ENCODE results near the gene EPHA1. TPM values are rescaled to one million over a fixed set of nuclear protein-coding genes. Genes with fewer than 3 reads are reported as not detected.

EPHA1 gene
- total RNA-seq, 1 donor = not detected

GRCh38 chr7:143361552-143362130, 47.0 kb downstream of the EPHA1 start:
- DNase-seq (ENCODE audit: low read depth) = no peak
- H3K4me3 ChIP-seq (ENCODE audit: low read depth, low read length) = peak overlapping the region; percentile 67
- no peak for TF ChIP-seq CTCF (IDR thresholded peaks at IDR 0.05; ENCODE audit: insufficient read depth, low read length)

DNA sequence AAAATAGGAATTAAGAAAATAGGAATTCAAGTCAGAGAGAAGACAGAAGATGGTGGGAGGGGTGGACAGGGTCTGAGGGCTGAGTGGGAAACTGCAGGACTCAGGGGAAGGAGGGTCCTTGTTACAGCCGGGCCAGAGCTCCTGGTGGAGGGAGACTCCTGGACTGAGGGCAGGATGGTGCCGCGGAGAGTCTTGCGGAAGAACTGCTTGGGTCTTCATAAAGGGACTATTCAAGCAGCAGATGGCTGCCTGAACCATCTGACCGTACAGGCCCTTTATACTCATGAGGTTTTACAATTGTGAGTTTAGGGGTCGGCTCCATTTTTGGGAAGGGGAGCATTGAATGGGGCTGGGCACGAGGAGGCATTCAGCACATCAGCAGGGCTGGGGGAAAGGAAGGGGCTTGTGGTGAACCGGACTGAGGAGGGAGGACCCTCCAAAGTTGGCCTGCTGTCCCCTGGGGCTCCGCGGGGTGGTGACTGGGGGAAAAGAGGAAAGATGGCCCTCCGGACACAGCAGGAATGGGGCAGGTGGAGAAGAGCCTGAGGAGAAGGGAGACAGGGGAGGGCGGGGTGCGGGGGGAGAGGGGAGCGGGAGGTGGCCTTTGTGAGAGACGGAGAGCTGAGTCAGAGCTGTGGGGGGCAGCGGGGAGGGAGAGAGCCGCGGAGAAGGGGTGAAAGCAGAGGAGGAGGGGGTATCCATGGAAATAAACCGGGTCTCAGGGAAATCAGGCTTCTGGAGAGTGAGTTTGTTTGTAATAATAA, 47.7 kb downstream of the EPHA1 start:
- no peak for TF ChIP-seq CTCF (IDR thresholded peaks at IDR 0.05; ENCODE audit: insufficient read depth, low read length)
- no peak overlapping the region for H3K4me3 ChIP-seq (ENCODE audit: low read depth, low read length)
- no peak for DNase-seq (ENCODE audit: low read depth)

DNA sequence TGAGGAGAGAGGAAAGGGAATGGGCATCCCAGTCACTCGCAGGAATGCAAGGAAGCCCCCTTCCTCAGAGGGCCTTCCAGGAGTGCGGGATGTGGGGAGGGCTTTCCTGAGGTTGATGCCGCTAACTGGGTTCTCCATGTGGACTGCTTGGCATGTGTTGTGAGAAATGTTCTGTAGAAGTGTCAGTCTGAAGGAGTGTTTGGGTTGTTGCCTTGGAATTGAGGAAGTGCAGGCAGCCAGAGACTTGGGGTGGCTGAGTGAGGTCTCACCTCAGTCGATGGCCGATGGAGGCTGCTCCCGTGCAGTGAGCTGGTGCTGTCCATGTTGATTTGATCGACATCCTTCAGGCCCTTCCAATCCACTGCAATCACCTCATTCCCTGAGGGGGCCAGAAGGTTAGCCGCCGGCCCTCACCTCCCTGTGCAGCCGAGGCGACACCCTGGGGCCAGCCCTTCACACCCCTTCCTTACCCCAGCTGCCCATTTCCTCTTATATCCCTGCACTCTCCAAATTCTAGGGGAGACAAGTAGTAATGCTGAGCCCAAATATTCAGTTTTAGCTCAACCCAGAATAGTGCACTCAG, 48.8 kb downstream of the EPHA1 start:
- TF ChIP-seq CTCF (IDR thresholded peaks at IDR 0.05; ENCODE audit: insufficient read depth, low read length) = no peak
- no peak overlapping the region for H3K4me3 ChIP-seq (ENCODE audit: low read depth, low read length)
- no peak for DNase-seq (ENCODE audit: low read depth)

GRCh38 chr7:143358626-143359025, 50.0 kb downstream of the EPHA1 start:
- TF ChIP-seq CTCF (IDR thresholded peaks at IDR 0.05; ENCODE audit: insufficient read depth, low read length) = no peak
- H3K4me3 ChIP-seq (ENCODE audit: low read depth, low read length) = no peak overlapping the region
- DNase-seq (ENCODE audit: low read depth) = no peak

DNA sequence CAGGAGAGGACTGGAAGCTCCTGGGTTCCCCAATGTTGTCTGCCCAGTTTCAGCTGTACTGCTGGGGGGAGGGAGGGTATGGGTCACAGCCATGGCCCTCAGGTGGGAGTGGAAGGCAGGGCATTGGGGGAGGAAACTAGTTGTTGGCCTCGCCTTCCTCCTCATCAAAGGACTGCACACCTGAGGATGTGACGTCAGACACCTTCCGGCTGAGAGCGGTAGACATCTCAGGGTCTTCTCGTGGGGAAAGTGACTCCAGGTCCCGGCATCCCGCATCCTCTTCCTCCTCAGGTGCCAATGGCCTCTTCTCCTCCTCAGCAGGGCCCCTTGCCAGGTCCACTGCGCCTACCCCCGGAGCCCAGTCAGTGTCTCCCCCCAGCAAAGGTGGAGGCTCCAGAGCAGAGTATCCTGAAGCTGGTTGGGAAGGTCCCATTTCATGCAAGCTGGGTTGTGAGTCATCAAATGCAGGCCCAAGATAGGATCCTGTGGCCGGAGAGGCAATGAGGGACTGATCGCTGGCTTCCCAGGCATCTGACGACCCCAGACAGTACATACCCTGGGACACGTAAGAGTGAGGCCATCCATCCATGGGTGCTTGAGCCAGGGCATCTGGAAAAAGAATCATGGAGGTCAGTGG, 52.1 kb downstream of the EPHA1 start:
- TF ChIP-seq CTCF (IDR thresholded peaks at IDR 0.05; ENCODE audit: insufficient read depth, low read length) = no peak
- DNase-seq (ENCODE audit: low read depth) = no peak
- H3K4me3 ChIP-seq (ENCODE audit: low read depth, low read length) = no peak overlapping the region

GRCh38 chr7:143355450-143356385, 52.9 kb downstream of the EPHA1 start:
- DNase-seq (ENCODE audit: low read depth) = no peak
- TF ChIP-seq CTCF (IDR thresholded peaks at IDR 0.05; ENCODE audit: insufficient read depth, low read length) = no peak
- H3K4me3 ChIP-seq (ENCODE audit: low read depth, low read length) = no peak overlapping the region
